Measurements from ENCODE around the gene KIF3C.

GRCh38 chr2:25992556-25992955 is 10.3 kb upstream of the KIF3C start:
- TF ChIP-seq CTCF (IDR thresholded peaks at IDR 0.05; ENCODE audit: low read depth, low read length) (no peak), POLR2A (IDR thresholded peaks at IDR 0.05; ENCODE audit: extremely low read depth, insufficient read length) (no peak), MAX (IDR thresholded peaks at IDR 0.05; ENCODE audit: low read depth, low read length) (no peak)
